DND-41 (cell line): ENCODE results near the gene GSG1L.

Source experiments
- CTCF ChIP-seq: IDR thresholded peaks from 2 replicates; pipeline ENCODE4 v1.5.1; 2012; ENCODE audit warnings: borderline replicate concordance, low read length, moderate library complexity, mild to moderate bottlenecking; ENCODE audit not compliant: poor library complexity, severe bottlenecking; ENCODE audit errors: extremely low read depth
- EZH2 ChIP-seq: IDR thresholded peaks from 3 replicates; pipeline ENCODE4 v1.6.1; 2012; ENCODE audit warnings: borderline replicate concordance, low read depth, mild to moderate bottlenecking, moderate library complexity, low read length, inconsistent platforms; ENCODE audit not compliant: severe bottlenecking

- TF ChIP-seq CTCF = no peak
- no peak for TF ChIP-seq EZH2
Observed at GRCh38 chr16:27786923-27787625, 276.4 kb downstream of the GSG1L start.
